A673 (cell line): Measurements from ENCODE around the gene CFAP210. TPM values are rescaled to one million over a fixed set of nuclear protein-coding genes. Genes with fewer than 3 reads are reported as not detected.

Experiments used
- Bru-seq: library from RNA; stranded (reverse); fragments of 400-500 nt; gene quantifications from one replicate; lab custom pipeline; 2021; lab: Mats Ljungman, UMichigan
- BruChase-seq, 2 experiments: library from RNA; stranded (reverse); fragments of 400-500 nt; gene quantifications; one replicate each; lab custom pipeline; 2021; lab: Mats Ljungman, UMichigan
- BruUV-seq: library from RNA; stranded (reverse); fragments of 400-500 nt; replicated peaks from 2 replicates; lab custom pipeline; 2021; lab: Mats Ljungman, UMichigan
- CTCF ChIA-PET: fragments of 300-600 bp; sonication (Branson Sonifier 250); formaldehyde crosslinking; loops from one replicate; lab custom pipeline; 2022; ENCODE audit warnings: antibody characterized with exemption; lab: Charles Lee
- POLR2A ChIA-PET: fragments of 300-600 bp; sonication (Branson Sonifier 250); formaldehyde crosslinking; loops from one replicate; lab custom pipeline; 2022; ENCODE audit warnings: antibody characterized with exemption; ENCODE audit not compliant: low non-redundant PET; lab: Charles Lee
- DNase-seq: peaks from one replicate; pipeline ENCODE4 v3.0.0-alpha.2; 2015; ENCODE audit warnings: low spot score
- H3K27ac ChIP-seq: fragments of 200-600 bp; sonication (generic); 2 replicates; pipeline ENCODE4 v1.5.1; 2016; ENCODE audit warnings: mixed run types, low read depth, mild to moderate bottlenecking, mixed read lengths, antibody characterized with exemption, low read length; ENCODE audit not compliant: poor library complexity, severe bottlenecking
- H3K27me3 ChIP-seq: fragments of 200-600 bp; sonication (generic); replicated peaks from 2 replicates; pipeline ENCODE4 v1.6.1; 2017; ENCODE audit warnings: mixed run types, low read depth, mild to moderate bottlenecking, mixed read lengths, antibody characterized with exemption, low read length; ENCODE audit not compliant: insufficient read depth, poor library complexity
- H3K36me3 ChIP-seq: fragments of 200-600 bp; sonication (generic); 2 replicates; pipeline ENCODE4 v1.6.1; 2016; ENCODE audit warnings: mixed run types, mild to moderate bottlenecking, mixed read lengths, antibody characterized with exemption, low read length; ENCODE audit not compliant: insufficient read depth, poor library complexity, severe bottlenecking
- H3K4me1 ChIP-seq: fragments of 200-600 bp; sonication (generic); 2 replicates; pipeline ENCODE4 v1.6.1; 2017; ENCODE audit warnings: mixed run types, mild to moderate bottlenecking, mixed read lengths, antibody characterized with exemption, low read length; ENCODE audit not compliant: insufficient read depth, poor library complexity, severe bottlenecking
- H3K4me3 ChIP-seq: fragments of 200-600 bp; sonication (generic); 2 replicates; pipeline ENCODE4 v1.5.1; 2016; ENCODE audit warnings: low read depth, mixed run types, mild to moderate bottlenecking, mixed read lengths, low read length; ENCODE audit not compliant: poor library complexity, severe bottlenecking
- H3K9me3 ChIP-seq: fragments of 200-600 bp; sonication (generic); 2 replicates; pipeline ENCODE4 v1.6.1; 2016; ENCODE audit warnings: mixed run types, low read depth, mild to moderate bottlenecking, mixed read lengths, antibody characterized with exemption, low read length; ENCODE audit not compliant: poor library complexity, severe bottlenecking
- EZH2 ChIP-seq: fragments of 200-600 bp; sonication (generic); IDR thresholded peaks from 2 replicates; pipeline ENCODE4 v1.6.1; 2017; ENCODE audit warnings: borderline replicate concordance, low read depth, mild to moderate bottlenecking, mixed read lengths, antibody characterized with exemption, low read length; ENCODE audit not compliant: poor library complexity, severe bottlenecking
- intact Hi-C: fragments of 100-400 bp; cut with micrococcal nuclease; formaldehyde crosslinking; loops from one replicate; pipeline ENCODE4 v1.10.0; 2022; ENCODE audit not compliant: unreplicated experiment
- long read RNA-seq: library from polyadenylated mRNA; stranded (forward); transcript quantifications from one replicate; pipeline ENCODE4 v2.0.0, GENCODE V29; 2022
- total RNA-seq: library from RNA; stranded (reverse); gene quantifications from 2 replicates; pipeline ENCODE4 v1.2.3, GENCODE V29; 2021
- TF ChIP-seq, protein P1 (sequence below): fragments of 300-800, 200-600 bp; sonication (generic); conservative IDR thresholded peaks from 2 replicates; pipeline ENCODE4 v1.5.1; 2017; ENCODE audit warnings: low read depth, mild to moderate bottlenecking, antibody characterized with exemption, low read length, moderate library complexity, mixed read lengths

Gene CFAP210
- total RNA-seq (0.37 and 0.83 TPM in 2 replicates), Bru-seq, nascent RNA (percentile 32 among the genes with signal in this experiment), BruChase-seq, experiment 1, labeled RNA remaining after a 2-hour chase (percentile 39 among the genes with signal in this experiment), BruChase-seq, experiment 2, labeled RNA remaining after a 6-hour chase (percentile 34 among the genes with signal in this experiment)
- long read RNA-seq, partial matches to known transcripts, result 1 of 3 reads
- long read RNA-seq, other reads (novel, unspliced or antisense), result 2 of 3 reads

DNA sequence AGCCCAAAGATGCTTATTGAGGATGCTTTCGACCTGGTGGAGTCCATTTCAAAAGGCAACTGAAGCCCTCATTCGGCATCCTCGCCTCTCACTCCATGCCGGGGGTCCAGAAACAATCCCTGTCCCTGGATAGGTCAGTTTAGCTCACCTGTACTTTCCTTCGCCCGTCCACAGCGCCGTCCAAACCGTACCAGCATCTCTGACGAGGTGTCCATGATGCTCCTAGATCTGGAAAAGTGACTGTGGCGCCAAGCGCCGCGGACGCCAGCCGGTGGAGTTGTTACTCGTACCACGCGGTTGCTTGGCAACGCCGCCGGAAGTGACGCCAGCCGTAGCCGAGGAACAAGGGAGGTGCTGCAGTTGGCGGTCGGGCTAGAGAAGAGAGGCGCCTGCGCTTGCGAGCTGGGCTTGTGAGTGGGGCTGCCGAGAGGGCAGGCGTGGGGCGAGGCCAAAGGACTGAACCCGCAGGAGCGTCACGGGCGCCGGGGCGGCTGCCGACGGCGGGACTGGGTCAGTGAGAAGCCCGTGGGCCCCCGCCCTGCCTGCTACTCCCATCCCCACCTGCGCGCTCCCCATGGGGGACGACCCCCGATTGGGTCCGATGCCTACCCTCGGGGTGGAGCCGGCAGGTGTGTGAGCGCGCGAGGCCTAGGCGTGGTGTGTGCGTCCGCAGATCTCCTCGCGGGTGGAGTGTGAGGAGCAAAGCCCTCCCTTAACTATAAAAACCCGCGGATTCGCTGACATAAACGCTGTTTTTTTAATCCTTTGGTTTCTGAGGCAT lies at the start of gene CFAP210, which contains the start of gene PHOSPHO2:
CFAP210 (minus strand) TSS at position 293 of the 781 bp plus-strand sequence; CDS start at position 215, 78 bp downstream.
PHOSPHO2 (plus strand) TSS at position 357 of the 781 bp plus-strand sequence. CDS start 6,503 bp downstream, outside the sequence.
- intact Hi-C loops, result no loop called here
- Histone ChIP-seq H3K4me1 (peaks cover 4% of the 10 kb centered on the region), H3K27ac (peak within 1 kb of the TSS; percentile 71), H3K36me3 (no peaks in the 10 kb centered on the region), H3K27me3 (no peaks in the 10 kb centered on the region), H3K9me3 (no peaks in the 10 kb centered on the region), H3K4me3 (peak within 1 kb of the TSS; percentile 69)
- TF ChIP-seq, protein P1, sequence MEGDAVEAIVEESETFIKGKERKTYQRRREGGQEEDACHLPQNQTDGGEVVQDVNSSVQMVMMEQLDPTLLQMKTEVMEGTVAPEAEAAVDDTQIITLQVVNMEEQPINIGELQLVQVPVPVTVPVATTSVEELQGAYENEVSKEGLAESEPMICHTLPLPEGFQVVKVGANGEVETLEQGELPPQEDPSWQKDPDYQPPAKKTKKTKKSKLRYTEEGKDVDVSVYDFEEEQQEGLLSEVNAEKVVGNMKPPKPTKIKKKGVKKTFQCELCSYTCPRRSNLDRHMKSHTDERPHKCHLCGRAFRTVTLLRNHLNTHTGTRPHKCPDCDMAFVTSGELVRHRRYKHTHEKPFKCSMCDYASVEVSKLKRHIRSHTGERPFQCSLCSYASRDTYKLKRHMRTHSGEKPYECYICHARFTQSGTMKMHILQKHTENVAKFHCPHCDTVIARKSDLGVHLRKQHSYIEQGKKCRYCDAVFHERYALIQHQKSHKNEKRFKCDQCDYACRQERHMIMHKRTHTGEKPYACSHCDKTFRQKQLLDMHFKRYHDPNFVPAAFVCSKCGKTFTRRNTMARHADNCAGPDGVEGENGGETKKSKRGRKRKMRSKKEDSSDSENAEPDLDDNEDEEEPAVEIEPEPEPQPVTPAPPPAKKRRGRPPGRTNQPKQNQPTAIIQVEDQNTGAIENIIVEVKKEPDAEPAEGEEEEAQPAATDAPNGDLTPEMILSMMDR, result no peak
- no peak for TF ChIP-seq EZH2
- BruUV-seq, result TSS peak; percentile 60
- DNase-seq, result peak; percentile 98
- ChIA-PET CTCF (no interaction called here), POLR2A (interaction anchor here (0.6 kb wide), 1 partner anchor 166 kb away, joined by 3 read pairs; no protein-coding TSS in a partner anchor)

GRCh38 chr2:169743549-169743948 lies 49.3 kb upstream of the CFAP210 start:
- H3K36me3 ChIP-seq, result peaks cover 33% of the 10 kb centered on the region
- intact Hi-C loops, result no loop called here
- DNase-seq, result no peak
- BruUV-seq, result no TSS peak
- CTCF ChIA-PET, result interaction anchor here (0.7 kb wide), 1 partner anchor 291 kb away, joined by 3 read pairs; no protein-coding TSS in a partner anchor
- TF ChIP-seq, protein P1, result no peak
- TF ChIP-seq EZH2, result no peak
- H3K4me1 ChIP-seq, result no peaks in the 10 kb centered on the region
- no peaks in the 10 kb centered on the region for H3K27me3 ChIP-seq
- POLR2A ChIA-PET, result no interaction called here
- H3K27ac ChIP-seq, result no peak overlapping the region
- H3K4me3 ChIP-seq, result no peak overlapping the region
- no peaks in the 10 kb centered on the region for H3K9me3 ChIP-seq

DNA sequence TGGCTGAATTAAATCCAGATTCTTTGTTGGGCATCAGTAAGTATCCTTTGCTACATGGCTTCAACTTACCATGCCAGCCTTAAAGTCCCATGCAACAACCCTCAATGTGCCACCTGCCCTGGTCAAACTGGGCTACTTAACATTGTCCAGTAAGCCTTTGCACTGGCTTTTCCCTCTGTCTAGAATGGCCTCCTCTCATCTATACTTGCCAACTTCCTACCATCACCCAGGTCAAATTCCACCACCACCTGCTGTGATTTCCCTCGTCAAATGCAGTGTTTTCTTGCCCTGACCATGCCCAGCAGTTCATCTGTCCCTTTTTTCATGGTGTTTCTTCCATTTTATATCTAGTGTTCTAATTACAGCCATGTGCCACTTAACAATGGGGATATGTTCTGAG lies 45.1 kb upstream of the CFAP210 start:
- Histone ChIP-seq H3K4me1 (peaks cover 18% of the 10 kb centered on the region), H3K27ac (no peak overlapping the region), H3K36me3 (peaks cover 30% of the 10 kb centered on the region), H3K27me3 (no peaks in the 10 kb centered on the region), H3K4me3 (no peak overlapping the region), H3K9me3 (no peaks in the 10 kb centered on the region)
- no peak for DNase-seq
- ChIA-PET CTCF (no interaction called here), POLR2A (no interaction called here)
- BruUV-seq, result no TSS peak
- intact Hi-C loops, result no loop called here
- TF ChIP-seq, protein P1, result no peak
- no peak for TF ChIP-seq EZH2
